HEK293 (cell line): Measurements from ENCODE around the gene IL36G.

Experiments used
- CTCF ChIP-seq: fragments of 450-650 bp; formaldehyde crosslinking; IDR thresholded peaks from 2 replicates; pipeline ENCODE4 v1.5.1; 2016; ENCODE audit warnings: missing biosample characterization, missing genetic modification characterization
- TCF7L2 ChIP-seq: IDR thresholded peaks from 2 replicates; pipeline ENCODE4 v1.6.1; 2011; ENCODE audit warnings: low read depth, mild to moderate bottlenecking, inconsistent platforms, low read length, moderate library complexity, borderline replicate concordance

- TF ChIP-seq CTCF (tag by site-specific recombination) (no peak; the same call in 1 of the 2 replicates), TCF7L2 (no peak)
Measured at GRCh38 chr2:112958428-112959108, 19.2 kb upstream of the IL36G start.
